Measurements from ENCODE around the gene UBFD1. TPM values are rescaled to one million over a fixed set of nuclear protein-coding genes. Genes with fewer than 3 reads are reported as not detected.

The UBFD1 gene
- total RNA-seq, 1 donor from 2014 or later = 39.1 TPM

- intact Hi-C loops (cut with DNase I) = no loop called here
- TF ChIP-seq CTCF (IDR thresholded peaks at IDR 0.05) = no peak
- no peaks in the 10 kb centered on the region for H3K9me3 ChIP-seq
- H3K4me1 ChIP-seq = no peaks in the 10 kb centered on the region
- DNase-seq = no peak
- no peaks in the 10 kb centered on the region for H3K27me3 ChIP-seq (ENCODE audit: low read depth)
- ATAC-seq = peak; percentile 45 to 64
- H3K4me3 ChIP-seq = no peak overlapping the region
- peak overlapping the region; percentile 69 for H3K27ac ChIP-seq
- peaks cover 46% of the 10 kb centered on the region for H3K36me3 ChIP-seq
Observed at GRCh38 chr16:23521037-23521743, 36.3 kb upstream of the UBFD1 start.

- intact Hi-C loops (cut with DNase I) = no loop called here
- Histone ChIP-seq H3K4me1 (no peaks in the 10 kb centered on the region), H3K27me3 (ENCODE audit: low read depth) (no peaks in the 10 kb centered on the region), H3K4me3 (no peak overlapping the region), H3K27ac (no peak overlapping the region), H3K36me3 (peaks cover 46% of the 10 kb centered on the region), H3K9me3 (no peaks in the 10 kb centered on the region)
- no peak for TF ChIP-seq CTCF (IDR thresholded peaks at IDR 0.05)
- ATAC-seq (no peak), DNase-seq (no peak)
Observed at GRCh38 chr16:23521965-23522364, 35.6 kb upstream of the UBFD1 start.

GRCh38 chr16:23523321-23523720 is 34.2 kb upstream of the UBFD1 start:
- ATAC-seq = peak in 1 of 2 donors; percentile 25
- no peaks in the 10 kb centered on the region for H3K9me3 ChIP-seq
- no peak for TF ChIP-seq CTCF (IDR thresholded peaks at IDR 0.05)
- H3K4me1 ChIP-seq = no peaks in the 10 kb centered on the region
- intact Hi-C loops (cut with DNase I) = no loop called here
- no peak for DNase-seq
- H3K27me3 ChIP-seq (ENCODE audit: low read depth) = no peaks in the 10 kb centered on the region
- H3K36me3 ChIP-seq = peaks cover 54% of the 10 kb centered on the region
- H3K27ac ChIP-seq = peak overlapping the region; percentile 56
- H3K4me3 ChIP-seq = no peak overlapping the region

GRCh38 chr16:23523876-23524385 is 33.6 kb upstream of the UBFD1 start:
- no peak for DNase-seq
- Histone ChIP-seq H3K4me3 (no peak overlapping the region), H3K36me3 (peaks cover 60% of the 10 kb centered on the region), H3K9me3 (no peaks in the 10 kb centered on the region), H3K4me1 (no peaks in the 10 kb centered on the region), H3K27me3 (ENCODE audit: low read depth) (no peaks in the 10 kb centered on the region), H3K27ac (peak overlapping the region; percentile 56)
- no peak for TF ChIP-seq CTCF (IDR thresholded peaks at IDR 0.05)
- intact Hi-C loops (cut with DNase I) = no loop called here
- ATAC-seq = no peak

- no peak for TF ChIP-seq CTCF (IDR thresholded peaks at IDR 0.05)
- H3K9me3 ChIP-seq = no peaks in the 10 kb centered on the region
- no peak overlapping the region for H3K27ac ChIP-seq
- H3K4me1 ChIP-seq = no peaks in the 10 kb centered on the region
- no peaks in the 10 kb centered on the region for H3K27me3 ChIP-seq (ENCODE audit: low read depth)
- no peak overlapping the region for H3K4me3 ChIP-seq
- peaks cover 69% of the 10 kb centered on the region for H3K36me3 ChIP-seq
- intact Hi-C loops (cut with DNase I) = no loop called here
- DNase-seq = no peak
- no peak for ATAC-seq
Observed at GRCh38 chr16:23524886-23525285, 32.6 kb upstream of the UBFD1 start.
